ENCODE data around the gene TWSG1.
"Not testable (repeated sequence)": the region's sequence is repeated elsewhere in the genome, so short reads cannot be mapped to it uniquely, and the experiment has no call there.

Gene TWSG1

DNA sequence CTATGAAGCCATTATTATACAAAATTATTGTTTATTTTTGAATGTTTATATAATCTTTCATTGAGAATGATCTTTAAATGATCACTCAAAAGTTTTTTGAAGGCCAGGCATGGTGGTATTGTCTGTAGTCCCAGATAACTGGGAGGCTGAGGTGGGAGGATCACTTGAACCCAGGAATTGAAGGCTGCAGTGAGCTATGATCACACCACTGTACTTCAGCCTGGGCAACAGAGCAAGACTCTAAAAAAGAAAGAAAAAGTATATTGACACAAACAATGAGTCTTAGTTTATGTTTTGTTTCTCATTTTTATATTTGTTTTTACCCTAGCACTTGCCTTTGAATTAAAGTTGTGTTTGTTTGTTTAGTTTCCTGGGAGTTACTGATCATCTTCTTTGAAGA lies 2.3 kb downstream of the TWSG1 start:
- DNase-seq, result no peak

DNA sequence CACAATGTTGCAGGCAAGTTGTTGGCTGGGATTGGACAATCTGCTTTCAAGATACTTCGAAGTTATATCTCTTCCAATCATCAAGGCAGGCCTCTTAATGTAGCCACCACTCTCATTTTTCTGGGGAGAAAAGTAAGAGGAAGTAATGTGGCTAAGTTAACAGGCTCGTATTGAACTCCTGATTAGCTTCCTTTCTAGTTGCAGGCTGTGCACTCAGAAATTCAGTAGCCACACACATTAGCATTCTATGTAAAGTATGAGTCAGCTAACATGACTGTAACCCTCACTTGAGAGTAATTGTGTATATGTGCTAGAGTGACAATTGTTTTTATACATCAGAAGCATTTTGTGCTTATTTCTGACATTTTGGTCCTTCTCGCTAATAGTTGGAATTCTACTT lies 3.3 kb downstream of the TWSG1 start:
- no peak for DNase-seq

DNA sequence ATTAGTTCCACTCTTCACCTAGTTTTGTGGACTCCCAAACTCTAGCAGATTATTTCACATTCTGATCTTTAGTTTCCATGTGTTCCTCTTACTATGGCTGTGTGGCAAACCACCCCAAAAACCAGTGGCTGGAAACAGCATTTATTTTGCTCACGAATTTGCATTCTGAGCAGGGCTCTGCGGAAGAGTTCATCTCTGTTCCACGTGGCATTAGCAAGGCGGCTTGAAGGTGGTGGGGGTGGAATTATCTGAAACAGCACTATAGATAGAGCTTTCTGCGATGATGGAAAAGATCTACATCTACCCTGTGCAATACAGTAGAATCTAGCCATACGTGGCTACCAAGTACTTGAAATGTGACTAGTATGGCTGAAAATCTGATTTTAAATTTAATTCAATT lies 5.9 kb downstream of the TWSG1 start:
- no peak for DNase-seq

DNA sequence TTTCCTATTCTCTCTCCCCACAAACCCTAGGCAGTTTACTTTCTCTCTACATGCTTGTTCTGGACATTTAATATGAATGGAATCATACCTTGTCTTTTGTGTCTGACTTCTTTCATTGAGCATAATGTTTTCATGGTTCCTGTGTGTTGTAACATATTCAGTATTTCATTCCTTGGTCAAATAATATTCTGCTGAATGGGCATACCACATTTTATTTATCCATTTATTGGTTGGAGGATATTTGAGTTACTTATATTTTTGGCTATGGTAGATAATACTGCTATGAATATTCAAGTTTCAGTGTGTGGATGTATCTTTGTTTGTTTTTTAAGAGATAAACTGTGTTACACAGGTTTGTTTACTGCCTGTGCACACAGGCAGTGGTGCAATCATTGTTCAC lies 9.0 kb downstream of the TWSG1 start:
- DNase-seq, result no peak

DNA sequence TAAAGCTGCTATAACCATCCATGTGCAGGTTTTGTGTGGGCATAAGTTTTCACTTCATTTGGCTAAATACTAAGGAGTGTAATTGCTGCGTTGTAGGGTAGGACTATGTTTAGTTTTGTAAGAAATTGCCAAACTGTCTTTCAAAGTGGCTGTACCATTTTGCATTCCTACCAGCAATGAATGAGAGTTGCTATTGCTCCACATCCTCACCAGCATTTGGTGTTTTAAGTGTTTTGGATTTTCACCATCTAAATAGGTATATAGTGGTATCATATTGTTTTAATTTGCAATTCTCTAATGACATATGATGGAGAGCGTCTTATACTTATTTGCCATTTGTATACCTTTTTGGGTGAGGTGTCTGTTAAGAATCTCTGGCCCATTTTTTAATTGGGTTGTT lies 12.2 kb downstream of the TWSG1 start:
- no peak for DNase-seq

DNA sequence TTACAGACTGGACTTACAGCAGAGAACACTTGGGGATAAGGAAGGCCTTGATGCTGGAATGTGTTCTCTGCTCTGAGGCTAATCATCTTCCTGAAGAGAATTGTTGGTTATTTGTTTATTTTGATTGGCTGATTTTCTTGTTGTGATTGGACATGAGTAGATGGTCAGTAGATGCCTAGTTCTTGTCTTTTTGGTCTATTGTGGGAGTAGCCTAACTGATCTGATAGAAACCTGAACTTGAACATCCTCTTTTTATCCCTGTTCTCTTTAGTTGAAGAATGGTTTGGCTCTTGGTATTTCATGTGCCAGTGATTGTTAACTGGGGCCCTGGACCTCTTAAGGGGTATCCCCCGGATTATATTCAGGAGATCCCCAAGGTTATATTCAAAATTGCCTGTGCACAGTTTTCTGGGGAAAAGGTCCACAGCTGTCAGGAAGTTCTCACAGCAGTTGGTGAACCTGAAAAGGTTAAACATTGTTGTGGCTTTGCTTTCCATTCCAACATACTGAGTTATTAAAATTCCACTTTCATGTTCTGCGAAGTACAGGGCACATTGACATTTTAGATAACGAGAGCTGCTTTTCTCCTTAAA lies 13.6 kb downstream of the TWSG1 start:
- DNase-seq, result no peak

DNA sequence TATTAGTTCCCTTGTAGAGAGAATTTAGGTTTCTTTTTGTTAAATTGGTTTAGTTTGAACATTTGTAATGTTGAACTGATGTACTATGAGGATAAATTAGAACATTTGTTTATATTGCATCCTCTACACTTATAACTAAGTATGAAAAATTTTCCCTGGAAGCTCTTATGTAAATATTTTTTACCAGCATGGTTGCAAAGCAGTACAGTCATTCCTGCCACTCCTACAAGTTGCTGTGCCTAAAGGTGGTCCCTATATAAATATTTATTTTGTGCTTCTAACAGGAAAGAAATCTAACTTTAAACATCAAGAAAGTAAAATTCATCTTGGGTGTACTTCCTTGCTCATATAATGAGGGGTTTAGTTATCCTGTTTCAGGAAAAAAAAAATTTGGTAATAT lies 14.2 kb downstream of the TWSG1 start:
- no peak for DNase-seq

DNA sequence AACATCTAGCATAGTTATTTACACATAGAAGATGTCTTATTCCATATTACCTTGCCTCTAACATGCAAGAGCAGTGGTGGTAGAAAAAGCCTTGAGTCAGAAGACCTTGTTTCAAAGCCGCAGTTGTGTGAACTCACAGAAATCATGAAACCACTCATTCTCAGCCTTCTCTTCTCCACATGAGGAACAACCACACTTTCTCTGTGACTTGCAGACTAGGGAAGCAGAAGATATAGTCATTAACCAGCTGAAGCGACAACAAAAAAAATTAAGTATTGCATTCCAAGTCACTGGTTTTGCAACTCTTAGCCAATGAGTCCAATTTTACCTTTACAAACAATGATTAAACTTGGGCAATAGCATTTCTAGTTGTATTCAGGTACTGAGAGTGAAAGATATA lies 19.0 kb downstream of the TWSG1 start:
- DNase-seq, result no peak

DNA sequence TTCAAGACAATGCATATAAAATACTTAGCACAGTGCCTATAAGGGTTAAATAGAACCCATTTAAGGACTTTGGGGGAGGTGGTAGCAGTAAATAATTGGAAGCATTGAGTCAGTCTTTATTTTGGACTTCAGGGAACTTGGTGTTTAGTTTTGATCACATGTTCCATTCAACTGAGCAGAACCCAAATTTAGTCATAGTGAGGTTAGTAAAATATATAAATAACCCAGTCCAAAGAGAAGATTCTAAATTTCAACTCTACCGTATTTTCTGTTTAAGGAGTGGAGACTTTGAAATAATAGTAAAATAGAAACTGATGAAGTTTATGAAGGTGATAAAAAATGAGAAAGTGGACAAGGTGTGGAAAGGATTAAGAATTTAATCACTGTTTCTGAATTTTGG lies 19.7 kb downstream of the TWSG1 start:
- DNase-seq, result no peak

DNA sequence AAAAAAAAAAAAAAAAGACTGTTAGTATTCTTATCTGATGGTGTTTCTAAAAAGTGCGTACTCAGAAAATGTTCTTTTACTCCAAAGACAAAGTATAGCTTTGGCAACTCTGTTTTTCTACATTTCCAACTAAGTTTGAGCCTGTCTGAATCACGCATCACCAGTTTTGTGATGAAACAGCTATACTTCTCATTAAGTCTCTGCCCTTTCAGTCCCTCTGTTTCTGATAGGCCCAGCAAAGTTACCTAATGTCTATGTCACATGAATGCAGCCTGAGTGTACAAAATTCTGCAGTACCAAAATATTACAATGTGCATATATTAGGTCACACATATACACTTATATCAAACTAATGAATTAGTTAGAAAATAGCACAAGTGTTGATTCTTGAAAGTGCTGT lies 22.4 kb downstream of the TWSG1 start:
- DNase-seq, result no peak

DNA sequence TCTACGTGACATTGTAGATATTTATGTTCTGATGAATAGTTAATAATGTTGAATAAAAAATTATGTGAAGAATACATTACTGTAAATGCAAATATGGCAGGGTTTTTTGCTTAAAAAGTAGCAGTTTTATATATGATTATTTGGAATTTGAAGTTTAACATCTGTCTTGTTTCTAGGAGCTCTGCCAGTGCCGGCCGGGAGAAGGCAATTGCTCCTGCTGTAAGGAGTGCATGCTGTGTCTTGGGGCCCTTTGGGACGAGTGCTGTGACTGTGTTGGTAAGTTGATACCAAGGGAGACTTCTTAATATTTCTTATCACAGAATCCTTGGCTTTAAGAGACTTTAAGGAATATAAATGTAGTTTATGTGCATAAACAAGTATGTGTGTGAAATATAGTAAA lies 25.2 kb downstream of the TWSG1 start:
- DNase-seq, result no peak

DNA sequence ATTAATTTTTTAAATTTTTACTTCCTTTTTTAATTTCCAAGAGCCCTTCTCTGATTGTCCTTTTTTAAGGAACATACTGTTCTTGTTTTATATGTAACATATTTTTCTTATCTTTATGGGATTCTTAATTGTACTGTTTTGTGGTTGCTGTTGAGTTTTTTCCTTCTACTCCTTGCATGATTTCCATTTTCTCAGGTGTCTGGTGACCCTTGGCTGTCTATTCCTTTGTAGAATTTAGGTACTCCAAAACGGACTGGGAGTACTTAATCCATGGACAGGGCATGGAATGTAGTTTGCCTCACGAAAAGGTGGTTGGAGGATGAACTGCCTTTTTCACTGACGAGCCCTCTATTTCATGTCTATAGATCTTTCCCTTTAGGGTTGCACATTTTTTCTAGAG lies 26.6 kb downstream of the TWSG1 start:
- DNase-seq, result no peak

DNA sequence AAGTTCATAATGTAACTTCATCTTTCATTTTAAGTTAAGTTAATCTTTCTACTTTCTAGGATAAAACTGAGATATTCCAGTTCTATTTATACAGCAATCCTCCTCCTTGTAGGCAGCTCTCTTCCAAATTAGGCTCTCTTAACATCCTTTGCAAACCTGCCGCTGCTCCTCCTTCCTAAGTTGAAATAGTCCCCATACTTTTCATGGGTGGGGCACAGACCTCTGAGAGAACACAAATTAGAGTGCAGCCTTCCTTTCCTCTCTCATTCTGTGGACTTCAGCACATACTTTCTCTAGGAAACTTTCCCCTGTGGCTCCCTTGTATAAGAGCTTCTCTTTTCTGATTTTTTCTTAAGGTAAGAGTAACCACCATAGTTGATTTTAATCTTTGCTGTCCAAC lies 28.3 kb downstream of the TWSG1 start:
- no peak for DNase-seq

DNA sequence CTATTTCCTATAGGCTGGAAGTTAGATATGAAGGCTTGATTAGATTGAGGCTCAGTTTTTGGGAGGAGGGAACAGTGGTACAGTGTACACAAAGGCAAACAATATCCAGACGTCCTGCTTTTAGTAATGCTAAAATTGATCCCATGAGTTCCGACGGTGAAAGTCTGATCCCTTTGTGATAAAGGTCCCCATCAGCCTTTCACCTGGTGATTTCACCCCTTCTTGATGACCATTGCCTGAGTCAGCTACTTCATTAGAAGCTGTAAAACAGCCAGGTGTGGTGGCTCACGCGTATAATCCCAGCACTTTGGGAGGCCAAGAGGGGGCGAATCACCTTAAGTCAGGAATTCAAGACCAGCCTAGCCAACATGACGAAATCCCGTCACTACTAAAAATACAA lies 29.7 kb downstream of the TWSG1 start:
- DNase-seq, result no peak

DNA sequence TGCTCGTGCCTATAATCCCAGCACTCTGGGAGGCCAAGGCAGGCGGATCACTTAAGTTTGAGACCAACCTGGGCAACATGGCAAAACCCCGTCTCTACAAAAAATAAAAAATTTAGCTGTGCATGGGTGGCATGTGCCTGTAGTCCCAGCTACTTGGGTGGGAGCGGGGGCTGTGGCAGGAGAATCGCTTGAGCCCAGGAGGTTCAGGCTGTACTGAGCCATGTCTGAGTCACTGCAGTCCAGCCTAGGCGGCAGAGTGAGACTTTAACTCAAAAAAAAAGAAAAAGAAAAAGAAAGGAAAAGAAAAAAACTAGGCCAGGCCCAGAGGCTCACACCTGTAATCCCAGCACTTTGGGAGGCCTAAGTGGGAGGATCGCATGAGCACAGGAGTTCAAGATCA lies 30.8 kb downstream of the TWSG1 start:
- DNase-seq, result no peak

DNA sequence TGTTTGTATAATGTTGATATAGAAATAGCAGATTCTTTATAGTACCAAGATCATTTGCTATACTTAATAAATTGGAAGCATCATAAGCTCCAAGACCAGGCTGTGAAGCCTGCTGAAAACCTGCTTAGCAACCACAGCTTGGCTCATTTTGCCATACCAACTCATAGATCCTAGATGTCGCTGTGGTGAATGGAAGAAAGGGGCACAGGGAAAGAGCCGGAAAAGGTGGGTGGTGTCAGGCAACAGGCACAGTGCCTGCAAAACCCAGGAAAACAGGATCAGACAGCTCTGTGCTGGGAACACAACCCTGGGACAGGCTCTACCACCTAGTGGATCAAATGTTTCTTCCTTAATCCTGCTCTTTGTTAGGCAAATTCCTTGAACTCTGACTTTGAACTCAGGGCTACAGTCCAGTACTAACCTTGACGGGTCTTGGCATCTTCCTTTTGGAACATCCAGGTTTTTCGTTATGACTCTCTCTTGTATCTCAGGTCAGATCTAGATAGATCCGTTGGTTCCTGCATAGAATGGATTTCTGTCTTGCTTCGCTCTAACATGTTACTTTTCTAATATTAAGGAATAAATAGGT lies 31.6 kb downstream of the TWSG1 start:
- no peak for DNase-seq

DNA sequence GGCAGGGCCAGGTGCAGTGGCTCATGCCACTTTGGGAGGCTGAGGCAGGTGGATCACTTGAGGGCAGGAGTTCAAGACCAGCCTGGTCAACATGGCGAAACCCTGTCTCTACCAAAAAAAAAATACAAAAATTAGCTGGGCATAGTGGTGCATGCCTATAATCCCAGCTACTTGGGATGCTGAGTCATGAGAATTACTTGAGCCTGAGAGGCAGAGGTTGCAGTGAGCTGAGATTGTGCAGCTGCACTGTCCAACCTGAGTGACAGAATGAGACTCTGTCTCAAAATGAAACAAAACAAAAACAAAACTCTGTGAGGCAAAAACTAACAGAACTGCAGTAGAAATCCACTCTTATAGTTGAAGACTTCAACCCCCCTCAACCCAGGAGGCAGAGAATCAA lies 38.7 kb downstream of the TWSG1 start:
- not testable (repeated sequence) for DNase-seq

DNA sequence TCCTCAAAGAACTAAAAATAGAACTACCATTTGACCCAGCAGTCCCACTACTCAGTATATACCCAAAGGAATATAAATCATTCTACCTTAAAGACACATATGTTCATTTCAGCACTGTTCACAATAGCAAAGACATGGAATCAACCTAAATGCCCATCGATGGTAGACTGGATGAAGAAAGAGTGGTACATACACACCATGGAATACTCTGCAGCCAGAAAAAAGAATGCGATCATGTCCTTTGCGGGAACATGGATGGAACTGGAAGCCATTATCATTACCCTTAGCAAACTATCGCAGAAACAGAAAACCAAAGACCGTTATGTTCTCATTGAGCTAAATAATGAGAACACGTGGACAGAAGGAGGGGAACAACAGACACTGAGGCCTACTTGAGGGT lies 44.5 kb downstream of the TWSG1 start:
- no peak for DNase-seq

DNA sequence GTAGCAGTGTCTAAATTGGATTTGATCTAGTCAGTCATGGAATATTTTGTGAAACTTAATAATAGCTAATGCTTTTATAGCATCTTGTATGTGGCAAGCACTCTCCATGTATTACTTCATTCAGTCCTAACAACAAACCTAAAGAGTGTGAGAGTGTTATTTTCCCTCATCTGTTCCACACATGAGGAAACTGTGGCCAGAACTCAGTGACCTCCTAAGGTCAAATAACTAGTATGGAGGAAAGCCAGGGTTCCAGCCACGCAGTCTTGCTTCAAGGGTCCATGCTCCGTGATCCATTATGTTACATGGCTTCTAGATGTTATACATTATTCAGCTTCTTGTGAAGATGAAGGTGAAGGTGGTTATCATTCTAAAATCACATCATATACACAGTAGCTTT lies 45.5 kb downstream of the TWSG1 start:
- no peak for DNase-seq

DNA sequence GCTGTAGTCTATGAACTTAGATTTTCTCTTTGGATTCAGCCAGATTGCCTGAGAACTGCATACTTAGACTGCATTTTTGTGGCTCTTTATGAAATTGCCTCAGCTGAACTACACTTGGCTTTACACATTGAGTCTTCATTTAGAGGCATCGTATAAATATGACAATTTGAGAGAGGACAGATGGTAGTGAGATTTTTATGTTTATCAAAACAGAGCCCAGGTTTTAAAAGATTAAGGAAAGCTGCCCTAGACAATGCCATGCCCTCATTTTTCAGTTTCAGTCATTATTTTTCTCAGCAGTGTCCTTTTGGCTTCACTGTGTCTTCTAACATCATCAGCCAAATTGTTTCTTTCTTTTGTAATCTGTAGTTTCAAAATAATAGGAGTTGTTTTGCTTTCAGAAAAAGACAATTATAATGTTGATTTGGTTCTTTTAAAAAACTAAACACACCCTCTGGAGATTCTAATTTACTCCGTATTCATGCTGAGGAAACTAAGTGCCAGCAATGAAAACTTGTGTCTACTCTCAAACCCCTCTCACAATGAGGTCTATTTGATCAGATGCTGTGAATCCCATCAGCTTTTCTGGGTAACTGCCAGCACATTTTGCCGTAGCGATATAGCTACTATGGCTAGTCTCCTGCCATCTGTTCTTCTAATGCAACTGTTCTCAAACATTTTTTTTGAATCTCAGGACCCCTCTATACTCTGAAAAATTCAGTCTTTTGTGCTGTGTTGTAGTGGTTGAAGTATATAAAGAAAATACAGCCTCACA lies 46.2 kb downstream of the TWSG1 start:
- DNase-seq, result no peak

DNA sequence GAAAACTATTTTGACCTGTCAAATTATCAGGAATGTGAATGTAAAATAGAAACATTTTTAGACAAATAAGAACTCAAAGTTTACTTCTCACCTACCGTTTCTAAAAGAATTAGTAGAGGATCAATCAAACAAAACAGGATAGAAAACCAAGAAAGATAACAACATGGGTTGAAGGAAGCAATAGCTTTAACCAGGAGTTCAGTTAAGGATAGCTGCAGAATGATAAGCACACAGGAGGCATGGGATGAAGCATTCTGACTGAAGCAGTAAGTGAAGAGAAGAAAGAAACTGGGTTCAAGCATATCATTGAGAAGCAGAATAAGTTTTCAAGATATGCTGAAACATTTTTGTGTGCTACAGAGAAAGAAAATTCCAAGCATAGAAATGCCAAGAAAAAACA lies 52.3 kb downstream of the TWSG1 start:
- no peak for DNase-seq

DNA sequence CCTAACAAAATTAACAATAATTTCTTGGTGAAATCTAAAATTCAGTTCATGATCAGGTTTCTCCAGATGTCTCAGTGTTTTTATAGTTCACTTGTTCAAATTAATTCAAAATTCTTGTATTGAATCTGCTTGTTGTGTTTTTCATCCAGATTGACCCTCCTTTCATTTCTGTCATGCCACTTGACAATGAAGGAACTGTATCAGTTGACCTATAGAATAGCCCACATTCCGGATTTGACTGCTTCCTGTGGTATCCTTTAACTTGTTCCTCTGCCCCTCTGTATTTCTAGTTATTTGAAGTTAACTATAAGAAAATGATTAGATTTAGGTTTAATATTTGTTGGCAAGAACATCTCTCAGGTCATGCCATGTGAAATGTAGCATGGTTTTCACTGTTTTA lies 53.3 kb downstream of the TWSG1 start:
- DNase-seq, result no peak

DNA sequence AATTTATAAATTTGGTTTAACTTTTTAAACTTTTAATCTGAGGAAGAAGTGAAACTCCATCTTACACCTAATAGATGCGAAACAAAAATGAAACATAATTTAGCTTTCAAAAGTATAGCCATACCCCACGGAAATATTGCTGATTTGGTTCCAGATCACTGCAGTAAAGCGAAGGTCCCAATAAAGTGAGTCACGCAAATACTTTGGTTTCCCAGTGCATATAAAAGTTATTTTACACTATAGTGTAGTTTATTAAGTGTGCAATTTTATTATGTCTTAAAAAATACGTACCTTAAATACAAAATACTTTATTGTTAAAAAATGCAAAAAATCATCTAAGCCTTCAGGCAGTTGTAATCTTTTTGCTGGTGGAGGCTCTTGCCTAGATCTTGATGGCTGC lies 55.1 kb downstream of the TWSG1 start:
- DNase-seq, result no peak

DNA sequence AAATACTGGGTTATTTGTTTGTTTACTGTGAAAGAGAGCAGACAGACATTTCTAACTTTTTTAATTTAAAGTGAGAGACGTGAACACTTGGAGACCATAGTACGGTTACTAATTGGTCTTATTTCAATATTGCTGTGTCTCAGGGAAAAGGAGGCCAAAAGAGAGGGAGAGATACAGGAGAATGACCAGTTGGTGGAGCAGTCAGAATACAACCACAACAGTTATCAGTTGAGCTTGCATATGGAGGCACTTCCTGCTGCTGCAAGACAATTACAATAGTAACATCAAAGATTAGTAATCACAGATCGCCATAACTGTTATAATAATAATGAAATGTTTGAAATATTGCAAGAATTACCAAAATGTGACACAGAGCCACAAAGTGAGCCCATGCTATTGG lies 58.2 kb downstream of the TWSG1 start:
- DNase-seq, result no peak

DNA sequence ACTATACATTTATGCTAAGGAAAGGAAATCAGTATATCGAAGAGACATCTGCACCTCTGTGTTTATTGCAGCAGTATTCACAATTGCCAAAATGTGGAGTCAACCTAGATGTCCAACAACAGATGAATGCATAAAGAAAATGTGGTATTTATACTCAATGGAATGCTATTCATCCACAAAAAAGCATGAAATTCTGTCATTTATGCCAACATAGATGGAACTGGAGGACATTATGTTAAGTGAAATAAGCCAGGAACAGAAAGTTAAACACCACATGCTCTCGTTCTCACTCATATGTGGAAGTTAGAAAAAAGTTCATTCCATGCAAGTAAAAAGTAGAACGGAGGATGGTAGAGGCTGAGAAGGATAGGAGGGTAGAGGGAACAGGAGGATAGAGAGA lies 59.5 kb downstream of the TWSG1 start:
- DNase-seq, result no peak
